Spinal cord (tissue), 10 donors: ENCODE measurements around the gene ZBTB8OS. TPM values are rescaled to one million over a fixed set of nuclear protein-coding genes. Genes with fewer than 3 reads are reported as not detected.
"Not testable (repeated sequence)": the region's sequence is repeated elsewhere in the genome, so short reads cannot be mapped to it uniquely, and the experiment has no call there.

Experiments
- DNase-seq, 6 donors: peaks; one replicate each; pipeline versions ENCODE4 v3.0.0 to v3.0.0-alpha.2; 2013 to 2015; ENCODE audit warnings: low spot score in 6 of 6, low read depth in 4 of 6
- H3K27ac ChIP-seq: one replicate; pipeline ENCODE4 v1.5.1; 2013; ENCODE audit warnings: low read depth, low read length, control low read depth
- H3K27me3 ChIP-seq: one replicate; pipeline ENCODE4 v1.6.1; 2013; ENCODE audit warnings: low read length; ENCODE audit not compliant: control insufficient read depth, insufficient read depth
- H3K36me3 ChIP-seq: one replicate; pipeline ENCODE4 v1.6.1; 2013; ENCODE audit warnings: low read length; ENCODE audit not compliant: control insufficient read depth, insufficient read depth
- H3K4me1 ChIP-seq: one replicate; pipeline ENCODE4 v1.6.1; 2013; ENCODE audit warnings: low read length; ENCODE audit not compliant: control insufficient read depth, insufficient read depth
- H3K4me3 ChIP-seq: one replicate; pipeline ENCODE4 v1.5.1; 2013; ENCODE audit warnings: low read depth, low read length, control low read depth
- H3K9me3 ChIP-seq: one replicate; pipeline ENCODE4 v1.6.1; 2013; ENCODE audit warnings: low read length; ENCODE audit not compliant: control insufficient read depth, insufficient read depth
- WGBS: methylation state at CpG from one replicate; pipeline ENCODE4 v1.1.5; 2013; ENCODE audit warnings: missing lambda C conversion rate; ENCODE audit not compliant: insufficient coverage; 5-methylcytosine and 5-hydroxymethylcytosine counted together
- polyA plus RNA-seq, 2 donors: library from polyadenylated mRNA; unstranded; fragments of 120-200 nt; gene quantifications; one replicate each; pipeline ENCODE4 v1.2.1, GENCODE V29; 2013; ENCODE audit not compliant: insufficient read length in 2 of 2
- total RNA-seq, 2 donors: library from RNA; depleted of rRNA in 1 of 2; stranded (reverse); fragments of 120-200 nt in 1 of 2; fragments of >200 nt in 1 of 2; gene quantifications; one replicate each; pipeline versions ENCODE4 v1.2.3 to v1.2.4, GENCODE V29; 2013 to 2014
- donor health status: healthy.

ZBTB8OS gene
- total and polyA plus RNA-seq, 4 donors = 26.6 to 51.0 (median 44.2) TPM

GRCh38 chr1:32681999-32682398, 31.6 kb upstream of the ZBTB8OS start:
- Histone ChIP-seq H3K4me1 (peaks cover 6% of the 10 kb centered on the region), H3K9me3 (no peaks in the 10 kb centered on the region), H3K4me3 (no peak overlapping the region), H3K36me3 (peaks cover 36% of the 10 kb centered on the region), H3K27me3 (no peaks in the 10 kb centered on the region), H3K27ac (no peak overlapping the region)
- no CpG with 5 or more reads among the region's 3 CpGs for WGBS
- no peak for DNase-seq

- Histone ChIP-seq H3K9me3 (no peaks in the 10 kb centered on the region), H3K27me3 (no peaks in the 10 kb centered on the region), H3K4me3 (no peak overlapping the region), H3K36me3 (peaks cover 33% of the 10 kb centered on the region), H3K4me1 (peaks cover 6% of the 10 kb centered on the region), H3K27ac (no peak overlapping the region)
- WGBS = 57% methylated on average over 1 of the region's 2 CpGs
- peak in 2 of 6 donors; percentile 14 to 39 for DNase-seq
These were observed 31.2 kb upstream of the ZBTB8OS start for GRCh38 chr1:32681509-32681908.

DNA sequence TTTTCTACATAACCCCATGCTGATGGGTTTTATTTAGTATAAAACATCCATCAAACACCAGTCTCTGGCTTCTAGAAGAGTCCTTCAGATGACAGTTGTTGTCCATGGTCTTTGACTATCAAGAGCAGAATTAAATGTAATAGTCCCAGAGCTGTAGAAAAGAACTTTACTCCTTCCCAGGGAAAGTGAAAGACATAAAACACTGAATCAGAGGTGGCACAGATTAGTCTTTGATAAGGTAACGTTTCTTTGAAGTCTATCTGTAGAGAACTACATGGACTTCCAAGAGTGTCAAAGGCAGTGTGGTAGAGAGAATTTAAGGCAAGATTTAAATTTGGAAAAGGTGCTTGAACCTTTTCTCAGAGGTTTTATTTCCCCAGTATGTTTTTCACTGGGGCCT, 30.3 kb upstream of the ZBTB8OS start:
- H3K9me3 ChIP-seq = no peaks in the 10 kb centered on the region
- H3K27me3 ChIP-seq = no peaks in the 10 kb centered on the region
- H3K4me1 ChIP-seq = peaks cover 6% of the 10 kb centered on the region
- peaks cover 39% of the 10 kb centered on the region for H3K36me3 ChIP-seq
- no CpG with 5 or more reads among the region's 1 CpG for WGBS
- H3K27ac ChIP-seq = no peak overlapping the region
- no peak overlapping the region for H3K4me3 ChIP-seq
- DNase-seq = no peak

DNA sequence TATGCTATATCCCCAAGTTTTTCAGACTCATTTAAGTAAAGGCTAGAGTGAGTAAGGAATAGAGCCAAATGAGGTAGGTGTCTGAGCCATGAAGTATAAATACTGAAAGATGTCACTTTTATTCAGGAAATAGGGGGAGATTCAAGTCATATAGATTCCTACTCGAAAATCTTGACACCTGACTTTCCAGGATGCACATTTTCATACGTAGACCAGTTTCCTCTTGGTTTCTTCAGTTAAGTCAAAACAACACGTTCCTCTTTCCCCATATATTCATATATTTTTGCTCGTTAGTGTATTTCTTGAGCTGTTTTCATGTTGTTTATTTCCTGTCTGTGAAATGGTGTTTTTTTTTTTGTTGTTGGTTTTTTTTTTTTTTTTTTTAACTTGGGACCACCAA, 29.6 kb upstream of the ZBTB8OS start:
- H3K27me3 ChIP-seq = not testable (repeated sequence)

DNA sequence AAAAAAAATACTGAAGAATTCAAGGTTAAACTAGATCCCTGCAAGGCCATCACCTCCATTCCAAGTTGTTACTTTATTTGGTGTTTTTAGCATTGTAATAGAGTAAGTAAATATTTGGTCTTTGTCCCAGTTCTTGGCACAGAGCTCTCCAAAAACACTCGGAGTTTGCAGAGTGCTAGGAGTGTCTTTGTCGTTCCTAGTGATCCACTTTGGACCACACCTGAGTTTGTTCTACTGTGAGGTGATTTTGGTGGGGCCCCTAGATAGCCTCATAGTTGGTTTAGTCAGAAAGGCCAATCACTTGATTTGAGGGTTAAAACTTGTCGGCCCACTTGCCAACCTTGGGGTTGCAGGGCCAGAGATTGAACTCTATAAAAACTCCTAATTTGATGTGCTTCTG, 26.6 kb upstream of the ZBTB8OS start:
- 100% methylated on average over 2 of the region's 3 CpGs for WGBS

More for the DNA sequence above, 29.6 kb upstream of the ZBTB8OS start:
- not testable (repeated sequence) for H3K4me1 ChIP-seq, H3K27ac ChIP-seq, H3K4me3 ChIP-seq, DNase-seq, H3K9me3 ChIP-seq
- H3K36me3 ChIP-seq = peaks cover 41% of the 10 kb centered on the region
- no CpG with 5 or more reads among the region's 4 CpGs for WGBS

GRCh38 chr1:32668716-32669115, 18.4 kb upstream of the ZBTB8OS start:
- WGBS = 100% methylated on average over 5 of the region's 5 CpGs
- DNase-seq, H3K27me3 ChIP-seq, H3K27ac ChIP-seq, H3K4me1 ChIP-seq, H3K4me3 ChIP-seq, H3K9me3 ChIP-seq: not testable (repeated sequence)
- peaks cover 61% of the 10 kb centered on the region for H3K36me3 ChIP-seq

More for the DNA sequence above, 26.6 kb upstream of the ZBTB8OS start:
- H3K9me3 ChIP-seq = no peaks in the 10 kb centered on the region
- no peak for DNase-seq
- H3K27ac ChIP-seq = no peak overlapping the region
- H3K4me1 ChIP-seq = no peaks in the 10 kb centered on the region
- H3K36me3 ChIP-seq = peaks cover 53% of the 10 kb centered on the region
- no peaks in the 10 kb centered on the region for H3K27me3 ChIP-seq
- H3K4me3 ChIP-seq = no peak overlapping the region

- Histone ChIP-seq H3K36me3 (peaks cover 63% of the 10 kb centered on the region), H3K4me1 (no peaks in the 10 kb centered on the region), H3K9me3 (no peaks in the 10 kb centered on the region), H3K4me3 (no peak overlapping the region), H3K27ac (no peak overlapping the region), H3K27me3 (no peaks in the 10 kb centered on the region)
- 90% methylated on average over 10 of the region's 12 CpGs for WGBS
- DNase-seq = no peak
These were observed 16.7 kb upstream of the ZBTB8OS start for GRCh38 chr1:32666901-32667566.

- H3K4me3 ChIP-seq = no peak overlapping the region
- no peak for DNase-seq
- H3K4me1 ChIP-seq = no peaks in the 10 kb centered on the region
- H3K9me3 ChIP-seq = no peaks in the 10 kb centered on the region
- no peak overlapping the region for H3K27ac ChIP-seq
- no CpG with 5 or more reads among the region's 1 CpG for WGBS
- peaks cover 64% of the 10 kb centered on the region for H3K36me3 ChIP-seq
- no peaks in the 10 kb centered on the region for H3K27me3 ChIP-seq
These were observed 15.6 kb upstream of the ZBTB8OS start for GRCh38 chr1:32665915-32666314.

DNA sequence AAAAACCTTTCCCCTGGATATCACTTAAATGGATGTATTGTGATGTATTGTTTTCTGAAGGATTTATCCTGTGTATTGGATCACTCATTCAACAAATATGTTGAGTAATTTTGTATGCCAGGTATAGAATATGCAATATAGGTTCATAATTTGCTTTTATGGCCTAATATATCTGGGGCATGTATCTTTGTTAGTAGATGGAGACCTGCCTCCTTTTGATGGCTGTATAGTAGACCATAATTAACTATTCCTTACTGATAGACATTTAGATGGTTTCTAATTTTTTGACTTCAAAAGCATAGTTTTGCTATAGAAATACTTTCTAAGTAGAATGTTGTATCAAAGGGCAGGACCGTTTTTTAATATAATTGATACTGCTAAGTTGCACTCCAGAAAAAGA, 9.2 kb upstream of the ZBTB8OS start:
- no peak overlapping the region for H3K4me3 ChIP-seq
- H3K4me1 ChIP-seq = peaks cover 5% of the 10 kb centered on the region
- DNase-seq = no peak
- H3K36me3 ChIP-seq = peaks cover 76% of the 10 kb centered on the region
- no CpG with 5 or more reads among the region's 1 CpG for WGBS
- no peak overlapping the region for H3K27ac ChIP-seq
- H3K27me3 ChIP-seq = no peaks in the 10 kb centered on the region
- H3K9me3 ChIP-seq = no peaks in the 10 kb centered on the region

DNA sequence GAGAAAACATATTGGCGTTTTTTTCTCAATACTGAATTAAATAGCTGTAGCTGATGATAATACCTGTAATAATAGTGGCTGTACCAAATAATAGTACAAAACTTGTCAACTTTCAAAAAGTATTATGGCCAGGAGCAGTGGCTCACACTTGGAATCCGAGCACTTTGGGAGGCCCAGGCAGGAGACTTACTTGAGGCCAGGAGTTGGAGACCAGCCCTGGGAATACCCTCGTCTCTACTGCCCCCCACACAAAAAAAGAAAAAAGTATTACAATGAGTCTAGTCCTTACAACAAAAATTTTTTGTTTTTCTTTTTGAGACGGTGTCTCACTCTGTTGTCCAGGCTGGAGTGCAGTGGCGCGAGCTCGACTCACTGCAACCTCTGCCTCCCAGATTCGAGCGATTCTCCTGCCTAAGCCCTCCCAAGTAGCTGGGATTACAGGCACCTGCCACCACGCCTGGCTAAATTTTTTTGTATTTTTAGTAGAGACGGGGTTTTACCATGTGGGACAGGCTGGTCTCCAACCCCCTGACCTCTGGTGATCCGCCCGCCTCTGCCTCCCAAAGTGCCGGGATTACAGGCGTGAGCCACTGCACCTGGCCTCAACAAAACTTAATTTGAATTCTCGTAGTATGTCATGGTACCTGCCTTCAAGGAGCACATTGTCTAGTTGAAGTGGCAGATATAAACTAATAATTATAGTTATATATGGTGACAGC, 2.1 kb upstream of the ZBTB8OS start:
- Histone ChIP-seq H3K4me1 (peaks cover 32% of the 10 kb centered on the region), H3K27me3 (no peaks in the 10 kb centered on the region), H3K36me3 (peaks cover 36% of the 10 kb centered on the region), H3K27ac (no peak overlapping the region), H3K9me3 (no peaks in the 10 kb centered on the region), H3K4me3 (peak overlapping the region; percentile 91)
- DNase-seq = no peak
- WGBS = 95% methylated on average over 10 of the region's 16 CpGs
